Kidney epithelial cell (primary cell): ENCODE measurements around the gene CUEDC2. TPM values are rescaled to one million over a fixed set of nuclear protein-coding genes. Genes with fewer than 3 reads are reported as not detected.

ENCODE experiments used
- DNase-seq: peaks from one replicate; pipeline ENCODE4 v3.0.0-alpha.2; 2010; ENCODE audit warnings: low read depth
- H3K27me3 ChIP-seq: 2 replicates; pipeline ENCODE4 v1.6.0; 2011; ENCODE audit warnings: low read length; ENCODE audit not compliant: control insufficient read depth, insufficient read depth
- H3K36me3 ChIP-seq: 2 replicates; pipeline ENCODE4 v1.5.1; 2011; ENCODE audit warnings: low read length; ENCODE audit not compliant: control insufficient read depth, insufficient read depth
- H3K4me3 ChIP-seq: 2 replicates; pipeline ENCODE4 v1.5.1; 2011; ENCODE audit warnings: low read depth, mild to moderate bottlenecking, control low read depth, low read length
- total RNA-seq: library from RNA; depleted of rRNA; stranded (reverse); fragments of >200 nt; gene quantifications from 2 replicates; pipeline ENCODE4 v1.2.3, GENCODE V29; 2015
- TF ChIP-seq, protein P1 (sequence below): IDR thresholded peaks from 2 replicates; pipeline ENCODE4 v1.5.1; 2011; ENCODE audit warnings: mild to moderate bottlenecking, moderate library complexity, low read length, control low read depth, inconsistent platforms; ENCODE audit not compliant: insufficient read depth, poor library complexity, severe bottlenecking

Gene CUEDC2
- total RNA-seq, 1 donor from 2014 or later, result 93.9 TPM

DNA sequence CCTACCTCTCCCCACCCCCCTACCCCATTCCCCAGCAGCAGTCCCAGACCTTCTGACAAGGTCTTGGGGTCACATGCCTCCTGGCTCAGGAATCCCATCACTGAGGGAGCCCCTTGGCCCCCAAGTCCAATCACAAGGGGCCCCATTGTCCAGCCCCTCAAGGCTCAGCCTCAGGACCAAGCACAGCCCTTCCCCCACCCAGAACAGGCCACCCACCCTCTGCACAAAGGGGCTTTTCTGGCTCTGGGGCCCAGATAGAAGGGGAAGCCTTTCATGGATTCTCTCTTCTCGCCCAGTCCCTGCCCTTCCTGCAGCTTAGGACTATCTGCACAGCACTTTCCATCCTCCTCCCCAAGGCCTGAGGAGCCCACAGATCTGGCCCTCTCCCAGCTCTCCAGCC, 6.9 kb downstream of the CUEDC2 start:
- no peak for DNase-seq
- Histone ChIP-seq H3K4me3 (no peak overlapping the region), H3K36me3 (no peaks in the 10 kb centered on the region), H3K27me3 (no peaks in the 10 kb centered on the region)
- TF ChIP-seq, protein P1, sequence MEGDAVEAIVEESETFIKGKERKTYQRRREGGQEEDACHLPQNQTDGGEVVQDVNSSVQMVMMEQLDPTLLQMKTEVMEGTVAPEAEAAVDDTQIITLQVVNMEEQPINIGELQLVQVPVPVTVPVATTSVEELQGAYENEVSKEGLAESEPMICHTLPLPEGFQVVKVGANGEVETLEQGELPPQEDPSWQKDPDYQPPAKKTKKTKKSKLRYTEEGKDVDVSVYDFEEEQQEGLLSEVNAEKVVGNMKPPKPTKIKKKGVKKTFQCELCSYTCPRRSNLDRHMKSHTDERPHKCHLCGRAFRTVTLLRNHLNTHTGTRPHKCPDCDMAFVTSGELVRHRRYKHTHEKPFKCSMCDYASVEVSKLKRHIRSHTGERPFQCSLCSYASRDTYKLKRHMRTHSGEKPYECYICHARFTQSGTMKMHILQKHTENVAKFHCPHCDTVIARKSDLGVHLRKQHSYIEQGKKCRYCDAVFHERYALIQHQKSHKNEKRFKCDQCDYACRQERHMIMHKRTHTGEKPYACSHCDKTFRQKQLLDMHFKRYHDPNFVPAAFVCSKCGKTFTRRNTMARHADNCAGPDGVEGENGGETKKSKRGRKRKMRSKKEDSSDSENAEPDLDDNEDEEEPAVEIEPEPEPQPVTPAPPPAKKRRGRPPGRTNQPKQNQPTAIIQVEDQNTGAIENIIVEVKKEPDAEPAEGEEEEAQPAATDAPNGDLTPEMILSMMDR, result no peak

DNA sequence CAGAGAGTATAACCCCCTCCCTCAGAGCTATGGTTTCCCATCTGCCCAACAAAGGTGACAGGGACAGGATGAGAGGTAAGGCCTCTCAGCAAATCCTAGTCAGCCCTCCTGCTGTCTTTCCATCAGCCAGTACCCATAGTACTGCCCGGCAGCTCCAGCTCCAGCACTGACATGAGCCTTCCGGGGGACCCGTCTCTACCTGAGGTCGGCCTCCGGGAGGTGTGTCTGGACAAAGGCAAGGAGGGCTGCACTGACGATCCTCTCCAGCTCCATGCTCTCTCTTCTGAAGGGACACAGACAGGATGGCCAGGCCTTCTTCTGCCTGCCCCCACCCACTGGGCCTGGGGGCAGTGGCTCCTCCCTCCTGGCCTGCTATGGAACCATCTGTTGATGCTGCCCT, 7.5 kb downstream of the CUEDC2 start:
- DNase-seq, result no peak
- TF ChIP-seq, protein P1, result no peak
- no peaks in the 10 kb centered on the region for H3K27me3 ChIP-seq
- no peaks in the 10 kb centered on the region for H3K36me3 ChIP-seq
- no peak overlapping the region for H3K4me3 ChIP-seq

- Histone ChIP-seq H3K36me3 (no peaks in the 10 kb centered on the region), H3K4me3 (no peak overlapping the region), H3K27me3 (peaks cover 2% of the 10 kb centered on the region)
- DNase-seq, result no peak
- TF ChIP-seq, protein P1, result no peak
Measured at GRCh38 chr10:102424145-102424544, 8.2 kb downstream of the CUEDC2 start.

DNA sequence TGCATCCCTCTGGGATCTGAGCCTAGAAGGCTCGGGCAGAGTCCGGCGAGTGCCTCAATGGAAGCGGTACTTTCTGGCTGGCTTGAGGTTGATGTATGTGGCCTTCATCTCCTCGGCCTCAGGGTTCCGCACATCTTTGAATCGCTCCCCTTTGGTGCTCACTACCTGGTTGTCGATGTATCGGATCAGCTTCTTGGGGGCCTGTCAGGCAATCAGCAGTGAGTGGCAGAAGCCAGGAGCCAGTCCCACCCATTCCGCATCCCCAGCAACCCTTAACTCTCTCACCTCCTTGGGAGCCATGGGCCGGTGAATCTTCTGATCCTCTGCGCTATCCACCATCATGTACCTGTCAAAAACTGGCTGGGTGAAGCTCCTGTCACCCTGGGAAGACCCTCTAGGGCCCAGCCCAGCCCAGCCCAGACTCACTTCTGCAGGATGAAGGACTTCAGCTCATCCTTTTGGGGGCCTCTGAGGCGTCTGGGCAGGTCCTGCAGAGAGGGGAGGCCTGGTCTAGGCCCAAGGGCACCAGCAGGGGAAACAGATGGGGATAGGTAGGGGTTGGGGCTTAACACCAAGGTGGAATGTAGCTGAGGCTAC, 8.9 kb downstream of the CUEDC2 start:
- TF ChIP-seq, protein P1, result no peak
- no peak for DNase-seq
- Histone ChIP-seq H3K36me3 (no peaks in the 10 kb centered on the region), H3K4me3 (no peak overlapping the region), H3K27me3 (peaks cover 9% of the 10 kb centered on the region)

- Histone ChIP-seq H3K4me3 (peak overlapping the region; percentile 62), H3K27me3 (peaks cover 16% of the 10 kb centered on the region), H3K36me3 (no peaks in the 10 kb centered on the region)
- no peak for DNase-seq
- TF ChIP-seq, protein P1, result peak; percentile 87
Measured at GRCh38 chr10:102422545-102423129, 9.7 kb downstream of the CUEDC2 start.
